ENCODE results near the gene NTF3. TPM values are rescaled to one million over a fixed set of nuclear protein-coding genes. Genes with fewer than 3 reads are reported as not detected.

Gene NTF3
- polyA plus RNA-seq (ENCODE audit: insufficient read length in 4 of 4): 1 to 10 TPM; 3.5 to 6.4 (median 5.6) TPM

GRCh38 chr12:5432011-5432400, at the start of gene NTF3:
NTF3 (plus strand) TSS chr12:5432108; CDS start chr12:5432325, 217 bp downstream.
- no peak for DNase-seq (ENCODE audit: low read depth in 4 of 4, low spot score in 2 of 4)

GRCh38 chr12:5384015-5384414, 47.9 kb upstream of the NTF3 start:
- DNase-seq (ENCODE audit: low read depth in 4 of 4, low spot score in 2 of 4): no peak

- no peak for DNase-seq (ENCODE audit: low read depth in 4 of 4, low spot score in 2 of 4)
These were observed 43.0 kb upstream of the NTF3 start for GRCh38 chr12:5388581-5389535.

GRCh38 chr12:5390174-5390799, 41.6 kb upstream of the NTF3 start:
- no peak for DNase-seq (ENCODE audit: low read depth in 4 of 4, low spot score in 2 of 4)

GRCh38 chr12:5391653-5392052, 40.3 kb upstream of the NTF3 start:
- DNase-seq (ENCODE audit: low read depth in 4 of 4, low spot score in 2 of 4): no peak

GRCh38 chr12:5392961-5393360, 38.9 kb upstream of the NTF3 start:
- DNase-seq (ENCODE audit: low read depth in 4 of 4, low spot score in 2 of 4): no peak

GRCh38 chr12:5395443-5396271, 36.3 kb upstream of the NTF3 start:
- DNase-seq (ENCODE audit: low read depth in 4 of 4, low spot score in 2 of 4): peak in 1 of 4 donors; percentile 23

GRCh38 chr12:5396541-5396940, 35.4 kb upstream of the NTF3 start:
- DNase-seq (ENCODE audit: low read depth in 4 of 4, low spot score in 2 of 4): no peak

GRCh38 chr12:5399266-5399665, 32.6 kb upstream of the NTF3 start:
- no peak for DNase-seq (ENCODE audit: low read depth in 4 of 4, low spot score in 2 of 4)

- DNase-seq (ENCODE audit: low read depth in 4 of 4, low spot score in 2 of 4): no peak
These were observed 29.6 kb upstream of the NTF3 start for GRCh38 chr12:5402009-5402935.

- DNase-seq (ENCODE audit: low read depth in 4 of 4, low spot score in 2 of 4): no peak
These were observed 28.5 kb upstream of the NTF3 start for GRCh38 chr12:5403411-5403810.

GRCh38 chr12:5407034-5407856, 24.7 kb upstream of the NTF3 start:
- no peak for DNase-seq (ENCODE audit: low read depth in 4 of 4, low spot score in 2 of 4)

GRCh38 chr12:5409619-5410018, 22.3 kb upstream of the NTF3 start:
- no peak for DNase-seq (ENCODE audit: low read depth in 4 of 4, low spot score in 2 of 4)

GRCh38 chr12:5416571-5416970, 15.3 kb upstream of the NTF3 start:
- DNase-seq (ENCODE audit: low read depth in 4 of 4, low spot score in 2 of 4): no peak

GRCh38 chr12:5417500-5417899, 14.4 kb upstream of the NTF3 start:
- no peak for DNase-seq (ENCODE audit: low read depth in 4 of 4, low spot score in 2 of 4)

- no peak for DNase-seq (ENCODE audit: low read depth in 4 of 4, low spot score in 2 of 4)
These were observed 3.3 kb upstream of the NTF3 start for GRCh38 chr12:5428332-5429221.

GRCh38 chr12:5429741-5430557, 2.0 kb upstream of the NTF3 start:
- DNase-seq (ENCODE audit: low read depth in 4 of 4, low spot score in 2 of 4): no peak

Data from left renal cortex interstitium (tissue), 4 donors.